ENCODE measurements around the gene AVPR2. TPM values are rescaled to one million over a fixed set of nuclear protein-coding genes. Genes with fewer than 3 reads are reported as not detected.

Gene AVPR2
- total RNA-seq, 1 donor from 2014 or later, result not detected

DNA sequence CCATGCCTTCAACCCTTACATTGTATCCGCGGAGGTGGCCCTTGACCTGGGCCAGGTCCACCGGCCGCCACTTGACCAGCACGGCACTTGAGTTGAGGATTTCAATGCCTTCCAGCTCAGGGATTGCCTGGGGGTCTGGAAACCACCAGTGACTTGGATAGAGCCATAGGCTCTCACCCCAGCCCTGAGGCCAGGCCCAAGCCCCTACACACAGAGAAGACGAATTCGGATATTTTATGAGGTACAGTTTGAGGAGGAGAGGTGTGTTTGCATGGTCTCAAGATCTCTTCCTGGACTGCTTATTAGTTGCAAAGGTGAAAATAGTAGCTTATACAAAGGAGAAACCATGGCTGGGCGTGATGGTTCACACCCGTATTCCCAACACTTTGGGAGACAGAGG lies 38.8 kb upstream of the AVPR2 start:
- TF ChIP-seq, protein P1, sequence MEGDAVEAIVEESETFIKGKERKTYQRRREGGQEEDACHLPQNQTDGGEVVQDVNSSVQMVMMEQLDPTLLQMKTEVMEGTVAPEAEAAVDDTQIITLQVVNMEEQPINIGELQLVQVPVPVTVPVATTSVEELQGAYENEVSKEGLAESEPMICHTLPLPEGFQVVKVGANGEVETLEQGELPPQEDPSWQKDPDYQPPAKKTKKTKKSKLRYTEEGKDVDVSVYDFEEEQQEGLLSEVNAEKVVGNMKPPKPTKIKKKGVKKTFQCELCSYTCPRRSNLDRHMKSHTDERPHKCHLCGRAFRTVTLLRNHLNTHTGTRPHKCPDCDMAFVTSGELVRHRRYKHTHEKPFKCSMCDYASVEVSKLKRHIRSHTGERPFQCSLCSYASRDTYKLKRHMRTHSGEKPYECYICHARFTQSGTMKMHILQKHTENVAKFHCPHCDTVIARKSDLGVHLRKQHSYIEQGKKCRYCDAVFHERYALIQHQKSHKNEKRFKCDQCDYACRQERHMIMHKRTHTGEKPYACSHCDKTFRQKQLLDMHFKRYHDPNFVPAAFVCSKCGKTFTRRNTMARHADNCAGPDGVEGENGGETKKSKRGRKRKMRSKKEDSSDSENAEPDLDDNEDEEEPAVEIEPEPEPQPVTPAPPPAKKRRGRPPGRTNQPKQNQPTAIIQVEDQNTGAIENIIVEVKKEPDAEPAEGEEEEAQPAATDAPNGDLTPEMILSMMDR (IDR thresholded peaks at IDR 0.05), result no peak
- DNase-seq (ENCODE audit: low spot score), result no peak
- Mint-ChIP-seq H3K36me3 (ENCODE audit: low read depth) (no peaks in the 10 kb centered on the region), H3K4me3 (ENCODE audit: unreplicated experiment) (no peak overlapping the region), H3K27me3 (ENCODE audit: low read depth) (no peaks in the 10 kb centered on the region), H3K27ac (ENCODE audit: unreplicated experiment) (no peak overlapping the region), H3K9me3 (ENCODE audit: low read depth) (no peaks in the 10 kb centered on the region), H3K4me1 (ENCODE audit: low read depth) (no peaks in the 10 kb centered on the region)

DNA sequence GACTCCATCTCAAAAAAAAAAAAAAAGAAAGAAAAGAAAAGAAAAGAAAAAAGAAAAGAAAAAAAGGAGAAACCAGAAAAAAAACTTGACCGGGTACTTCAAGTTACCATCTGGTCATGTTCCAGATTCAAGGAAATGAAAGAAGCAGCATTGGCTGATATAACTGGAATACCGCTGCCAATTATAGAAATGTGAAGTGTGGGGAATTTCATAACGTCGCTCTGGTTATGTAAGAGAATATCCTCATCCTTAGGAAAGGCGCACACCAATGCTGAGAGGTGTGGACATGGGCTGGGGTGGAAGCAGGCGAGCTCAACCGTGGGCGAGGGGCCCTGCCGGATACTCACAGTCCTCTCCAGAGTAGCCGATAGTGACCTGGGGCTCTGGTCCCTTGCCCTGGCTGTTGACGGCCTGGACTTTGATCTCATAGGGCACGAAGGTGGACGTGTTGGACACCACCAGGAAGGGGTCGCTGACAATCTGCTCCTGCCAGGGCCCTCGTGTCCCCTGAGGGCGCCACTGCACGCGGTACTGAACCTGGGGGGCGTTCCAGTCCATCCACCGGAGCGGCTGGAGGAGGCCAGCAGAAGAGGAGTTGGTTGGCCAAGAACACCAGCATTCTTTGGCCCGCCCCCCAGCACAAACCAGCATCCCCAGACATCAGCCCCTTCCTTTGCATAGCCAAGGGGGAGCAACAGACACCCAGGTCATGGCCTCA lies 38.0 kb upstream of the AVPR2 start:
- no peaks in the 10 kb centered on the region for H3K9me3 Mint-ChIP-seq (ENCODE audit: low read depth)
- no peak overlapping the region for H3K4me3 Mint-ChIP-seq (ENCODE audit: unreplicated experiment)
- no peaks in the 10 kb centered on the region for H3K4me1 Mint-ChIP-seq (ENCODE audit: low read depth)
- H3K36me3 Mint-ChIP-seq (ENCODE audit: low read depth), result no peaks in the 10 kb centered on the region
- TF ChIP-seq, protein P1 (IDR thresholded peaks at IDR 0.05), result no peak
- DNase-seq (ENCODE audit: low spot score), result no peak
- no peaks in the 10 kb centered on the region for H3K27me3 Mint-ChIP-seq (ENCODE audit: low read depth)
- H3K27ac Mint-ChIP-seq (ENCODE audit: unreplicated experiment), result no peak overlapping the region

- no peak overlapping the region for H3K4me3 Mint-ChIP-seq (ENCODE audit: unreplicated experiment)
- H3K36me3 Mint-ChIP-seq (ENCODE audit: low read depth), result no peaks in the 10 kb centered on the region
- DNase-seq (ENCODE audit: low spot score), result no peak
- no peaks in the 10 kb centered on the region for H3K27me3 Mint-ChIP-seq (ENCODE audit: low read depth)
- H3K9me3 Mint-ChIP-seq (ENCODE audit: low read depth), result no peaks in the 10 kb centered on the region
- no peaks in the 10 kb centered on the region for H3K4me1 Mint-ChIP-seq (ENCODE audit: low read depth)
- no peak overlapping the region for H3K27ac Mint-ChIP-seq (ENCODE audit: unreplicated experiment)
- TF ChIP-seq, protein P1 (IDR thresholded peaks at IDR 0.05), result no peak
Measured at GRCh38 chrX:153867139-153867538, 37.3 kb upstream of the AVPR2 start.

DNA sequence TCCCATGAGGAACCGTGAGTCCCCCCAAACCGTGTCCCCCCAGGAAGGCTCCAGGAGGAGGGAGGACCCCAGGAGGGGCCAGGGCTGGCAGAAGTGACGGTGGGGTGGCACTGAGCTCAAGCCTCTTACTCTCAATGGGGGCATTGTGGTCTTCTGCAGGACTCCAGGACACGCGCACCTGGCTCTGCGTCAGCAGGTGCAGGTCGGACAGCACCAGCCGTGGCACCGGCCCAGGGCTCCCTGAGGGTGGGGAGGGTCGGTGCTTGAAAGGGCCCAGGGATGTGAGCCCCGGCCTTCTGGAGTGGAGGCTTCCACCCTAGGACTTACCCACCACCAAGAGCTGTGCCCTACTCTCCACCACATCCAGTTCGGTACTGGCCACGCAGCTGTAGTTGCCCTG lies 36.8 kb upstream of the AVPR2 start:
- Mint-ChIP-seq H3K27ac (ENCODE audit: unreplicated experiment) (no peak overlapping the region), H3K27me3 (ENCODE audit: low read depth) (no peaks in the 10 kb centered on the region), H3K4me1 (ENCODE audit: low read depth) (no peaks in the 10 kb centered on the region), H3K4me3 (ENCODE audit: unreplicated experiment) (no peak overlapping the region), H3K36me3 (ENCODE audit: low read depth) (no peaks in the 10 kb centered on the region), H3K9me3 (ENCODE audit: low read depth) (no peaks in the 10 kb centered on the region)
- DNase-seq (ENCODE audit: low spot score), result no peak
- TF ChIP-seq, protein P1 (IDR thresholded peaks at IDR 0.05), result no peak

- no peaks in the 10 kb centered on the region for H3K4me1 Mint-ChIP-seq (ENCODE audit: low read depth)
- H3K27me3 Mint-ChIP-seq (ENCODE audit: low read depth), result no peaks in the 10 kb centered on the region
- no peak overlapping the region for H3K4me3 Mint-ChIP-seq (ENCODE audit: unreplicated experiment)
- TF ChIP-seq, protein P1 (IDR thresholded peaks at IDR 0.05), result no peak
- H3K27ac Mint-ChIP-seq (ENCODE audit: unreplicated experiment), result no peak overlapping the region
- no peaks in the 10 kb centered on the region for H3K36me3 Mint-ChIP-seq (ENCODE audit: low read depth)
- no peaks in the 10 kb centered on the region for H3K9me3 Mint-ChIP-seq (ENCODE audit: low read depth)
- DNase-seq (ENCODE audit: low spot score), result peak; percentile 79
Measured at GRCh38 chrX:153868576-153869472, 35.6 kb upstream of the AVPR2 start.

Data from chondrocyte (in vitro differentiated cells).